Caco-2 (cell line): ENCODE measurements around the gene PRKAG2. TPM values are rescaled to one million over a fixed set of nuclear protein-coding genes. Genes with fewer than 3 reads are reported as not detected.

Experiments
- BruUV-seq: library from RNA; stranded (reverse); fragments of 400-500 nt; replicated peaks from 2 replicates; lab custom pipeline; 2021; lab: Mats Ljungman, UMichigan
- CTCF ChIA-PET: fragments of 300-600 bp; sonication (Branson Sonifier 250); formaldehyde crosslinking; loops from one replicate; lab custom pipeline; 2022; ENCODE audit warnings: antibody characterized with exemption; lab: Charles Lee
- POLR2A ChIA-PET: fragments of 300-600 bp; sonication (Branson Sonifier 250); formaldehyde crosslinking; loops from one replicate; lab custom pipeline; 2022; ENCODE audit warnings: antibody characterized with exemption; lab: Charles Lee
- DNase-seq, 2 experiments: peaks; one replicate each; pipeline versions ENCODE4 v3.0.0 to v3.0.0-alpha.2; 2020 to 2022
- H3K27me3 ChIP-seq: replicated peaks from 2 replicates; pipeline ENCODE4 v1.6.0; 2011; ENCODE audit warnings: low read length; ENCODE audit not compliant: control insufficient read depth, insufficient read depth
- H3K36me3 ChIP-seq: 2 replicates; pipeline ENCODE4 v1.5.1; 2011; ENCODE audit warnings: low read length; ENCODE audit not compliant: control insufficient read depth, insufficient read depth
- H3K4me1 ChIP-seq: fragments of 250-450 bp; sonication (Bioruptor Pico); 2 replicates; pipeline ENCODE4 v1.5.1; 2020; ENCODE audit warnings: mild to moderate bottlenecking
- H3K4me3 ChIP-seq: 2 replicates; pipeline ENCODE4 v1.5.1; 2011; ENCODE audit warnings: low read depth, mild to moderate bottlenecking, control low read depth, low read length
- H3K9me3 ChIP-seq: fragments of 250-450 bp; sonication (Bioruptor Pico); 2 replicates; pipeline ENCODE4 v1.5.1; 2020; ENCODE audit warnings: mild to moderate bottlenecking, moderate library complexity
- H3K27ac Mint-ChIP-seq: one replicate; pipeline ENCODE4 v1.8.0; 2022; ENCODE audit warnings: mixed read lengths; ENCODE audit not compliant: unreplicated experiment
- H3K27me3 Mint-ChIP-seq: one replicate; pipeline ENCODE4 v1.8.0; 2022; ENCODE audit warnings: mixed read lengths; ENCODE audit not compliant: insufficient read depth, unreplicated experiment
- H3K36me3 Mint-ChIP-seq: one replicate; pipeline ENCODE4 v1.8.0; 2022; ENCODE audit warnings: mild to moderate bottlenecking, mixed read lengths; ENCODE audit not compliant: insufficient read depth, unreplicated experiment
- H3K4me1 Mint-ChIP-seq: one replicate; pipeline ENCODE4 v1.8.0; 2022; ENCODE audit warnings: low read depth, mixed read lengths; ENCODE audit not compliant: unreplicated experiment
- H3K4me3 Mint-ChIP-seq: one replicate; pipeline ENCODE4 v1.8.0; 2022; ENCODE audit warnings: mild to moderate bottlenecking, moderate library complexity, mixed read lengths; ENCODE audit not compliant: unreplicated experiment
- H3K9me3 Mint-ChIP-seq: one replicate; pipeline ENCODE4 v1.8.0; 2022; ENCODE audit warnings: mixed read lengths; ENCODE audit not compliant: unreplicated experiment
- intact Hi-C: fragments of 100-400 bp; cut with micrococcal nuclease; formaldehyde crosslinking; loops from one replicate; pipeline ENCODE4 v1.10.0; 2022; ENCODE audit not compliant: unreplicated experiment
- total RNA-seq: library from RNA; stranded (reverse); gene quantifications from 2 replicates; pipeline ENCODE4 v1.2.3, GENCODE V29; 2022
- TF ChIP-seq, protein P1 (sequence below), 2 experiments: fragments of 200-600 bp in 1 of 2; IDR thresholded peaks; 1 replicate in 1 of 2; 2 replicates in 1 of 2; pipeline versions ENCODE4 v1.5.1 to v1.8.0; 2011 to 2022; ENCODE audit warnings: antibody characterized with exemption in 1 of 2, control low read depth in 1 of 2, inconsistent platforms in 1 of 2, low read depth in 1 of 2, low read length in 1 of 2, mild to moderate bottlenecking in 1 of 2, moderate library complexity in 1 of 2; ENCODE audit not compliant: insufficient read depth in 1 of 2, severe bottlenecking in 1 of 2, unreplicated experiment in 1 of 2

PRKAG2 gene
- total RNA-seq, 1 experiment from 2014 or later = 15.9 TPM

DNA sequence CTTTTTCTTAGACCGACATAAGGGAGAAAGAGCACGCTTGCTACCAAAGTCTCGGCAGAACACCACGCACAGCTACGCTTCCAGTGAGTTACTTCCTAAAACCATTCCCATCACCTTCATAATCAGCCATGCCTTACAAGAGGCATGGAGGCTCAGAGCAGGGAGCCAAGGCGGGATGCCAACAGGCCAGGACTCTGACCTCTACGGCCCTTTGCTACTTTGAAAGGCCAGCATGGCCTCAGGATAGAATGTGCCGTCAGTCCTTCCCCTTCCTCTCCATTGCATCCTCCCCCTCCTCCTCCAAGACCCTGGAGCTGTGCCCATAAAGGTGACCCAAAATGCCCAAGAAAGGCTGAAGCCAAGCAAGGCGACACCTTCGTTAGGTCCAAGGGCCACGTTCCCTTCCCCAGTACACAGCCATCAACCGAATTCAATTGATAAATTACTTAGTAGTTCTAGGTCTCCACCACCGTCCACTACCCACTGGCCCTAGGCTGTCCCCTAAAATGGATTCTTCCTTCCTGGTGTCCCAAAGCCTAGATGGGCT is 5.7 kb downstream of the PRKAG2 start:
- Mint-ChIP-seq H3K36me3 (no peaks in the 10 kb centered on the region), H3K4me3 (no peak overlapping the region), H3K27ac (no peak overlapping the region), H3K27me3 (no peaks in the 10 kb centered on the region), H3K4me1 (no peaks in the 10 kb centered on the region), H3K9me3 (no peaks in the 10 kb centered on the region)
- intact Hi-C loops = loop anchor here (10.0 kb wide), 1 partner anchor 274 kb away; no protein-coding TSS in a partner anchor
- no TSS peak for BruUV-seq
- Histone ChIP-seq H3K4me3 (no peak overlapping the region), H3K27me3 (no peaks in the 10 kb centered on the region; the same call in 1 of the 2 replicates), H3K4me1 (0 out of 2 replicates have a peak, but pooled peaks cover 7% of the 10 kb centered on the region), H3K9me3 (no peaks in the 10 kb centered on the region), H3K36me3 (no peaks in the 10 kb centered on the region)
- DNase-seq = no peak
- ChIA-PET POLR2A (no interaction called here), CTCF (no interaction called here)
- TF ChIP-seq, protein P1, sequence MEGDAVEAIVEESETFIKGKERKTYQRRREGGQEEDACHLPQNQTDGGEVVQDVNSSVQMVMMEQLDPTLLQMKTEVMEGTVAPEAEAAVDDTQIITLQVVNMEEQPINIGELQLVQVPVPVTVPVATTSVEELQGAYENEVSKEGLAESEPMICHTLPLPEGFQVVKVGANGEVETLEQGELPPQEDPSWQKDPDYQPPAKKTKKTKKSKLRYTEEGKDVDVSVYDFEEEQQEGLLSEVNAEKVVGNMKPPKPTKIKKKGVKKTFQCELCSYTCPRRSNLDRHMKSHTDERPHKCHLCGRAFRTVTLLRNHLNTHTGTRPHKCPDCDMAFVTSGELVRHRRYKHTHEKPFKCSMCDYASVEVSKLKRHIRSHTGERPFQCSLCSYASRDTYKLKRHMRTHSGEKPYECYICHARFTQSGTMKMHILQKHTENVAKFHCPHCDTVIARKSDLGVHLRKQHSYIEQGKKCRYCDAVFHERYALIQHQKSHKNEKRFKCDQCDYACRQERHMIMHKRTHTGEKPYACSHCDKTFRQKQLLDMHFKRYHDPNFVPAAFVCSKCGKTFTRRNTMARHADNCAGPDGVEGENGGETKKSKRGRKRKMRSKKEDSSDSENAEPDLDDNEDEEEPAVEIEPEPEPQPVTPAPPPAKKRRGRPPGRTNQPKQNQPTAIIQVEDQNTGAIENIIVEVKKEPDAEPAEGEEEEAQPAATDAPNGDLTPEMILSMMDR (IDR thresholded peaks at IDR 0.05; ENCODE audit: insufficient read depth in 1 of 2, low read depth in 1 of 2, low read length in 1 of 2, severe bottlenecking in 1 of 2, unreplicated experiment in 1 of 2) = no peak

DNA sequence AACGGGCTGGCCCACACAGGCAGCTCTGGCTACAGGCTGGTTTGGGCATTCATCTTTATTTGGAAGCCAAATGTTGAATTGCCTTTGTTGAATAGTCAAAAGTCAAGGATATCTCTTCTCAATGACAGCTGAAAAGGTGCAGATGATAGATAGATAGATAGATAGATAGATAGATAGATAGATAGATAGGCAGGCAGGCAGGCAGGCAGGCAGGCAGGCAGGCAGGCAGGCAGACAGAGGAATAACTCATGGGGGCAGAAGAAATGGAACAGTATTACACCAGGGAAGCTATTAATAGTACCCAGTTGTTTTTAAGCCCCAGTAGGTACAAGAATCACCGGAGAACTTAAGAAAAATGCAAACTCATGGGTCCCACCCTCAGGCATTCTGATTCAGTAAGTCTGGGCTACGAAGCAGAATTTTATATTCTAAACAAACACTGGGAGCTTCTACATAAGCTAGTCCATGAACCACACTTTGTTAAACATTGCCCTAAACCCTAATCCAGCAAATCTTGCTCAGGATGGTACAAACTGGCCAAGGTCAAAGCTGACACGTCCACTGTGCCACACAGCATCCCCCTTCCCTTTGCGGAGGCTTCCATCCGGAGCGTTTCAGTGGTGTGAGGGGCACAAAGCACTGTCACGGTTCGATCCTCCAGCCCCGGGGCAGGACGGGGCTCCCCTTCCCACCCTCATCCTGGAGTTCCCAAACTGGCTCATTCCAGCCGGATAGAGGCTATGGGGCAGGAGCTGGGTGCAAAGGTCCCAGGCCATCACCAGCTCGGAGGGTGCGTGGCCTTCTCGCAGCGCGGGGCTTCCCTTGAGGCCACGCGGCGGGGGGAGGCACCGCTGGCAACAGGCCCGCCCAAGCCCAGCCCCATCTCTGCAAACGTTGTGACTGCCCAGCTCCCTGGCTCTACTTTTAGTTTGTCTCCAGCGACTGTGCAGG is 6.7 kb downstream of the PRKAG2 start:
- Histone ChIP-seq H3K27me3 (no peaks in the 10 kb centered on the region; the same call in 1 of the 2 replicates), H3K9me3 (no peaks in the 10 kb centered on the region), H3K4me3 (no peak overlapping the region), H3K4me1 (0 out of 2 replicates have a peak, but pooled peaks cover 6% of the 10 kb centered on the region), H3K36me3 (no peaks in the 10 kb centered on the region)
- TF ChIP-seq, protein P1 (IDR thresholded peaks at IDR 0.05; ENCODE audit: insufficient read depth in 1 of 2, low read depth in 1 of 2, low read length in 1 of 2, severe bottlenecking in 1 of 2, unreplicated experiment in 1 of 2) = no peak
- BruUV-seq = no TSS peak
- Mint-ChIP-seq H3K4me1 (no peaks in the 10 kb centered on the region), H3K36me3 (no peaks in the 10 kb centered on the region), H3K27ac (no peak overlapping the region), H3K27me3 (no peaks in the 10 kb centered on the region), H3K9me3 (no peaks in the 10 kb centered on the region), H3K4me3 (no peak overlapping the region)
- intact Hi-C loops = loop anchor here (10.0 kb wide), 1 partner anchor 275 kb away; no protein-coding TSS in a partner anchor
- no peak for DNase-seq
- CTCF ChIA-PET = no interaction called here
- POLR2A ChIA-PET = no interaction called here

DNA sequence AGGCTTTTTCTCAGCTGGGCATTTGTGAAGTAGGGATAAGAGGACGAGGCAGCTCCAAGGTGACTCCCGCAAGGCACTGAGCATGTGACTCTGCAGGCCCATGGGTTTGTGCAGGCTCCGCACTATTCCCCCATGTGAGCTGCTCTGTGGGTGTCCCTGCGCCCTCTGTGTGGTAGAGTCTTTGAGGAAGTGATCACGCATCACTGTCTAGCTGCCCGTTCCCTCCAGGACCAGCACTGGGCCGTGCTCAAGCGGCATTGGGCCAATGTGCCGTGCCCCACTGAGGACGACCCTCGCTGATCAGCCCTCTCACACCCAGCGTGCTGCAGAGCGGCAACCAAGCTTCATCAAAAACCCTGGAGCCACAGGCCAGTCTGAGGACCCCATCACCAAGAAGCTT is 7.5 kb downstream of the PRKAG2 start:
- ChIA-PET POLR2A (no interaction called here), CTCF (no interaction called here)
- Mint-ChIP-seq H3K9me3 (no peaks in the 10 kb centered on the region), H3K27ac (no peak overlapping the region), H3K27me3 (no peaks in the 10 kb centered on the region), H3K4me1 (no peaks in the 10 kb centered on the region), H3K4me3 (no peak overlapping the region), H3K36me3 (no peaks in the 10 kb centered on the region)
- TF ChIP-seq, protein P1 (IDR thresholded peaks at IDR 0.05; ENCODE audit: insufficient read depth in 1 of 2, low read depth in 1 of 2, low read length in 1 of 2, severe bottlenecking in 1 of 2, unreplicated experiment in 1 of 2) = no peak
- BruUV-seq = no TSS peak
- no peaks in the 10 kb centered on the region for H3K36me3 ChIP-seq
- no peak for DNase-seq
- no peaks in the 10 kb centered on the region for H3K9me3 ChIP-seq
- no peaks in the 10 kb centered on the region; the same call in 1 of the 2 replicates for H3K27me3 ChIP-seq
- intact Hi-C loops = no loop called here
- H3K4me3 ChIP-seq = no peak overlapping the region
- H3K4me1 ChIP-seq = no peaks in the 10 kb centered on the region
